OCI-LY3 (cell line): ENCODE results near the gene UNC5C.

Source experiments
- H2AFZ ChIP-seq: fragments of 200-600, 300-600 bp; shearing (Covaris generic); 2 replicates; pipeline ENCODE4 v1.6.0; 2014; ENCODE audit warnings: antibody characterized with exemption, low read depth, low read length
- H3K27ac ChIP-seq: fragments of 200-600, 300-600 bp; sonication (generic); 2 replicates; pipeline ENCODE4 v1.5.1; 2014; ENCODE audit warnings: mild to moderate bottlenecking, low read length, moderate library complexity, mixed read lengths
- H3K27me3 ChIP-seq: fragments of 200-600, 300-600 bp; sonication (generic); 2 replicates; pipeline ENCODE4 v1.6.1; 2014; ENCODE audit warnings: low read depth, low read length, mixed read lengths
- H3K36me3 ChIP-seq: fragments of 200-600, 300-600 bp; sonication (generic); replicated peaks from 2 replicates; pipeline ENCODE3; 2014; ENCODE audit warnings: low read depth, low read length, mixed read lengths
- H3K4me1 ChIP-seq: fragments of 300-600, 200-600 bp; sonication (generic); 2 replicates; pipeline ENCODE4 v1.6.1; 2014; ENCODE audit warnings: low read length, mixed read lengths
- H3K4me2 ChIP-seq: fragments of 200-600, 300-600 bp; sonication (generic); 2 replicates; pipeline ENCODE4 v1.6.1; 2014; ENCODE audit warnings: low read length, mixed read lengths
- H3K4me3 ChIP-seq: fragments of 300-600, 200-600 bp; sonication (generic); 2 replicates; pipeline ENCODE4 v1.5.1; 2014; ENCODE audit warnings: antibody characterized with exemption, mild to moderate bottlenecking, low read length, moderate library complexity
- H3K79me2 ChIP-seq: fragments of 300-600, 200-600 bp; shearing (Covaris generic); 2 replicates; pipeline ENCODE4 v1.6.1; 2014; ENCODE audit warnings: mild to moderate bottlenecking, low read length, mixed read lengths
- H3K9ac ChIP-seq: fragments of 300-600, 200-600 bp; shearing (Covaris generic); 2 replicates; pipeline ENCODE4 v1.6.0; 2014; ENCODE audit warnings: mild to moderate bottlenecking, low read length, moderate library complexity
- H3K9me3 ChIP-seq: fragments of 200-600, 300-600 bp; shearing (Covaris generic); 2 replicates; pipeline ENCODE4 v1.6.1; 2014; ENCODE audit warnings: low read length, mixed read lengths; ENCODE audit not compliant: insufficient read depth
- H4K20me1 ChIP-seq: fragments of 200-600, 300-600 bp; sonication (generic); 2 replicates; pipeline ENCODE4 v1.6.1; 2016; ENCODE audit warnings: low read length, mixed read lengths; ENCODE audit not compliant: insufficient read depth
- CTCF ChIP-seq: fragments of 200-600, 300-600 bp; sonication (generic); IDR thresholded peaks from 2 replicates; pipeline ENCODE4 v1.5.1; 2014; ENCODE audit warnings: antibody characterized with exemption, low read length, low read depth
- EZH2phosphoT487 ChIP-seq: fragments of 200-600 bp; shearing (Covaris generic); IDR thresholded peaks from 2 replicates; pipeline ENCODE4 v1.6.1; 2018; ENCODE audit warnings: antibody characterized with exemption, mixed run types, low read depth

UNC5C gene

GRCh38 chr4:95371476-95372224 is 177.1 kb downstream of the UNC5C start:
- Histone ChIP-seq H3K27ac (no peak overlapping the region), H3K9ac (no peak overlapping the region), H3K9me3 (no peaks in the 10 kb centered on the region), H3K4me3 (no peak overlapping the region), H3K4me2 (no peak overlapping the region), H2AFZ (no peak overlapping the region), H4K20me1 (no peaks in the 10 kb centered on the region), H3K4me1 (no peaks in the 10 kb centered on the region), H3K79me2 (no peaks in the 10 kb centered on the region), H3K27me3 (no peaks in the 10 kb centered on the region), H3K36me3 (no peaks in the 10 kb centered on the region)
- TF ChIP-seq EZH2phosphoT487, result no peak
- TF ChIP-seq CTCF, result no peak

- no peaks in the 10 kb centered on the region for H3K4me1 ChIP-seq
- no peaks in the 10 kb centered on the region for H3K9me3 ChIP-seq
- H4K20me1 ChIP-seq, result no peaks in the 10 kb centered on the region
- H2AFZ ChIP-seq, result no peak overlapping the region
- H3K4me3 ChIP-seq, result no peak overlapping the region
- H3K9ac ChIP-seq, result no peak overlapping the region
- H3K27me3 ChIP-seq, result no peaks in the 10 kb centered on the region
- H3K79me2 ChIP-seq, result no peaks in the 10 kb centered on the region
- no peak overlapping the region for H3K4me2 ChIP-seq
- no peak for TF ChIP-seq EZH2phosphoT487
- no peak for TF ChIP-seq CTCF
- H3K27ac ChIP-seq, result no peak overlapping the region
- no peaks in the 10 kb centered on the region for H3K36me3 ChIP-seq
Measured at GRCh38 chr4:95367824-95368223, 180.9 kb downstream of the UNC5C start.

GRCh38 chr4:95363966-95364365 is 184.8 kb downstream of the UNC5C start:
- Histone ChIP-seq H3K27ac (no peak overlapping the region), H4K20me1 (no peaks in the 10 kb centered on the region), H2AFZ (no peak overlapping the region), H3K4me1 (no peaks in the 10 kb centered on the region), H3K79me2 (no peaks in the 10 kb centered on the region), H3K9me3 (no peaks in the 10 kb centered on the region), H3K4me2 (no peak overlapping the region), H3K36me3 (no peaks in the 10 kb centered on the region), H3K27me3 (no peaks in the 10 kb centered on the region), H3K9ac (no peak overlapping the region), H3K4me3 (no peak overlapping the region)
- TF ChIP-seq EZH2phosphoT487 (no peak), CTCF (no peak)

- H3K9me3 ChIP-seq, result no peaks in the 10 kb centered on the region
- no peaks in the 10 kb centered on the region for H3K27me3 ChIP-seq
- H3K36me3 ChIP-seq, result no peaks in the 10 kb centered on the region
- no peak overlapping the region for H2AFZ ChIP-seq
- TF ChIP-seq CTCF (no peak), EZH2phosphoT487 (no peak)
- no peak overlapping the region for H3K4me2 ChIP-seq
- no peak overlapping the region for H3K9ac ChIP-seq
- no peak overlapping the region for H3K27ac ChIP-seq
- no peaks in the 10 kb centered on the region for H3K79me2 ChIP-seq
- H3K4me1 ChIP-seq, result no peaks in the 10 kb centered on the region
- H3K4me3 ChIP-seq, result no peak overlapping the region
- H4K20me1 ChIP-seq, result no peaks in the 10 kb centered on the region
Measured at GRCh38 chr4:95363559-95363925, 185.2 kb downstream of the UNC5C start.
